Esophagus squamous epithelium (tissue), 5 donors: ENCODE results near the gene TRMT11. TPM values are rescaled to one million over a fixed set of nuclear protein-coding genes. Genes with fewer than 3 reads are reported as not detected.

Source experiments
- DNase-seq: peaks from one replicate; lab custom pipeline; 2025; lab: John Stamatoyannopoulos, UW
- H3K27ac ChIP-seq, 4 donors: fragments of 200-600 bp; sonication (generic); one replicate each; pipeline ENCODE4 v1.5.1; 2016 to 2019; ENCODE audit warnings: mild to moderate bottlenecking in 1 of 4
- H3K27me3 ChIP-seq, 4 donors: fragments of 200-600 bp; sonication (generic); 1 replicate in 3 of 4; 2 replicates in 1 of 4; pipeline versions ENCODE4 v1.5.1 to v1.6.0; 2017 to 2021; ENCODE audit warnings: antibody characterized with exemption in 1 of 4
- H3K36me3 ChIP-seq, 3 donors: fragments of 200-600 bp; sonication (generic); one replicate each; pipeline ENCODE4 v1.5.1; 2016 to 2019
- H3K4me1 ChIP-seq, 3 donors: fragments of 200-600 bp; sonication (generic); one replicate each; pipeline ENCODE4 v1.5.1; 2017 to 2019
- H3K4me3 ChIP-seq, 4 donors: fragments of 200-600 bp; sonication (generic); 1 replicate in 3 of 4; 2 replicates in 1 of 4; pipeline ENCODE4 v1.5.1; 2016 to 2019; ENCODE audit warnings: mild to moderate bottlenecking in 2 of 4, moderate library complexity in 1 of 4
- H3K9me3 ChIP-seq, 3 donors: fragments of 200-600 bp; sonication (generic); one replicate each; pipeline ENCODE4 v1.5.1; 2016 to 2019
- CTCF ChIP-seq, 6 experiments: fragments of 450-650 bp in 4 of 6; fragments of 200-600 bp in 2 of 6; sonication (generic) in 2 of 6; IDR thresholded peaks; one replicate each; pipeline ENCODE4 v1.5.1; 2016 to 2019; ENCODE audit warnings: antibody characterized with exemption in 6 of 6, mild to moderate bottlenecking in 4 of 6, moderate library complexity in 4 of 6
- POLR2A ChIP-seq, 4 donors: fragments of 450-650 bp; IDR thresholded peaks; one replicate each; pipeline ENCODE4 v1.6.1; 2017; ENCODE audit warnings: antibody characterized with exemption in 4 of 4, mild to moderate bottlenecking in 4 of 4, moderate library complexity in 3 of 4
- WGBS, 2 donors: methylation state at CpG; one replicate each; pipeline ENCODE4 v1.1.5; 2018; 5-methylcytosine and 5-hydroxymethylcytosine counted together
- intact Hi-C: fragments of 100-400 bp; cut with DNase I; formaldehyde crosslinking; loops from one replicate; pipeline ENCODE4 v1.15.0; 2022
- total RNA-seq, 4 donors: library from RNA; depleted of rRNA; stranded (reverse); fragments of >200 nt; gene quantifications; one replicate each; pipeline ENCODE4 v1.1.0, GENCODE V29; 2016
- donor health status: DM: yes; HTN: yes; CAD: no.

The TRMT11 gene
- total RNA-seq, 4 donors from 2014 or later: 7.8 to 23.3 (median 17.2) TPM

- DNase-seq: no peak
- intact Hi-C loops: no loop called here
- WGBS, 2 donors: 95 to 100% methylated on average over 2 to 5 of the region's 5 CpGs
- Histone ChIP-seq H3K4me1 (peaks cover 0 to 7% (median 4%) of the 10 kb centered on the region in 3 donors), H3K36me3 (peaks cover 0 to 5% (median 0%) of the 10 kb centered on the region in 3 donors), H3K9me3 (no peaks in the 10 kb centered on the region), H3K27me3 (no peaks in the 10 kb centered on the region), H3K4me3 (no peak overlapping the region), H3K27ac (no peak overlapping the region)
- TF ChIP-seq POLR2A (IDR thresholded peaks at IDR 0.05): no peak
- TF ChIP-seq CTCF (IDR thresholded peaks at IDR 0.05): no peak
Observed at GRCh38 chr6:126060400-126060799, 74.1 kb downstream of the TRMT11 start.

- H3K4me3 ChIP-seq: no peak overlapping the region
- peak overlapping the region in 1 of 4 donors; percentile 26 for H3K27ac ChIP-seq
- no peak for DNase-seq
- no peaks in the 10 kb centered on the region for H3K9me3 ChIP-seq
- WGBS, 2 donors: 74 to 79% methylated on average over 5 to 6 of the region's 6 CpGs
- H3K4me1 ChIP-seq: peaks cover 0 to 7% (median 4%) of the 10 kb centered on the region in 3 donors
- peaks cover 0 to 5% (median 0%) of the 10 kb centered on the region in 3 donors for H3K36me3 ChIP-seq
- no peak for TF ChIP-seq POLR2A (IDR thresholded peaks at IDR 0.05)
- no peak for TF ChIP-seq CTCF (IDR thresholded peaks at IDR 0.05)
- intact Hi-C loops: no loop called here
- H3K27me3 ChIP-seq: no peaks in the 10 kb centered on the region
Observed at GRCh38 chr6:126063512-126064146, 77.3 kb downstream of the TRMT11 start.

- no peak for DNase-seq
- H3K4me3 ChIP-seq: no peak overlapping the region
- intact Hi-C loops: no loop called here
- 62% methylated on average over 4 of the region's 4 CpGs for WGBS, 2 donors
- TF ChIP-seq POLR2A (IDR thresholded peaks at IDR 0.05) (no peak), CTCF (IDR thresholded peaks at IDR 0.05) (no peak)
- H3K4me1 ChIP-seq: peaks cover 0 to 7% (median 4%) of the 10 kb centered on the region in 3 donors
- H3K36me3 ChIP-seq: peaks cover 0 to 5% (median 0%) of the 10 kb centered on the region in 3 donors
- no peaks in the 10 kb centered on the region for H3K27me3 ChIP-seq
- H3K27ac ChIP-seq: peak overlapping the region in 3 of 4 donors; percentile 13 to 35 (median 30)
- no peaks in the 10 kb centered on the region for H3K9me3 ChIP-seq
Observed at GRCh38 chr6:126064257-126064747, 78.0 kb downstream of the TRMT11 start.

GRCh38 chr6:126064748-126065401 lies 78.5 kb downstream of the TRMT11 start:
- WGBS, 2 donors: 63 to 77% methylated on average over 7 of the region's 7 CpGs
- H3K27ac ChIP-seq: peak overlapping the region in 3 of 4 donors; percentile 13 to 35 (median 30)
- DNase-seq: no peak

More at GRCh38 chr6:126064748-126065401, 78.5 kb downstream of the TRMT11 start:
- peaks cover 0 to 7% (median 4%) of the 10 kb centered on the region in 3 donors for H3K4me1 ChIP-seq
- H3K36me3 ChIP-seq: peaks cover 0 to 5% (median 0%) of the 10 kb centered on the region in 3 donors
- H3K9me3 ChIP-seq: no peaks in the 10 kb centered on the region
- no peaks in the 10 kb centered on the region for H3K27me3 ChIP-seq
- TF ChIP-seq CTCF (IDR thresholded peaks at IDR 0.05) (no peak), POLR2A (IDR thresholded peaks at IDR 0.05) (no peak)
- no peak overlapping the region for H3K4me3 ChIP-seq
- intact Hi-C loops: no loop called here
